ENCODE results near the gene KRT83. TPM values are rescaled to one million over a fixed set of nuclear protein-coding genes. Genes with fewer than 3 reads are reported as not detected.
"Not testable (repeated sequence)": the region's sequence is repeated elsewhere in the genome, so short reads cannot be mapped to it uniquely, and the experiment has no call there.

KRT83 gene
- total RNA-seq, 1 donor from 2014 or later = not detected

GRCh38 chr12:52347551-52348510 lies 26.6 kb upstream of the KRT83 start:
- Histone ChIP-seq H3K27ac (no peak overlapping the region), H3K27me3 (no peaks in the 10 kb centered on the region), H3K4me3 (no peak overlapping the region), H3K4me1 (peaks cover 0 to 3% of the 10 kb centered on the region in 2 donors), H3K36me3 (no peaks in the 10 kb centered on the region), H3K9me3 (no peaks in the 10 kb centered on the region)
- no peak for DNase-seq (ENCODE audit: low spot score in 2 of 2)
- intact Hi-C loops (cut with DNase I) = no loop called here
- TF ChIP-seq CTCF (IDR thresholded peaks at IDR 0.05) = no peak

- Histone ChIP-seq H3K4me1 (peaks cover 0 to 3% of the 10 kb centered on the region in 2 donors), H3K27me3 (no peaks in the 10 kb centered on the region), H3K27ac (no peak overlapping the region), H3K36me3 (no peaks in the 10 kb centered on the region), H3K9me3 (no peaks in the 10 kb centered on the region), H3K4me3 (no peak overlapping the region)
- no peak for TF ChIP-seq CTCF (IDR thresholded peaks at IDR 0.05)
- intact Hi-C loops (cut with DNase I) = no loop called here
- no peak for DNase-seq (ENCODE audit: low spot score in 2 of 2)
Observed at GRCh38 chr12:52347016-52347415, 25.8 kb upstream of the KRT83 start.

GRCh38 chr12:52346593-52346992 lies 25.4 kb upstream of the KRT83 start:
- no peaks in the 10 kb centered on the region for H3K9me3 ChIP-seq
- intact Hi-C loops (cut with DNase I) = no loop called here
- H3K27ac ChIP-seq = no peak overlapping the region
- peaks cover 0 to 3% of the 10 kb centered on the region in 2 donors for H3K4me1 ChIP-seq
- TF ChIP-seq CTCF (IDR thresholded peaks at IDR 0.05) = no peak
- no peaks in the 10 kb centered on the region for H3K36me3 ChIP-seq
- no peaks in the 10 kb centered on the region for H3K27me3 ChIP-seq
- DNase-seq (ENCODE audit: low spot score in 2 of 2) = no peak
- no peak overlapping the region for H3K4me3 ChIP-seq

GRCh38 chr12:52345041-52345440 lies 23.8 kb upstream of the KRT83 start:
- H3K36me3 ChIP-seq; H3K27me3 ChIP-seq; H3K27ac ChIP-seq; DNase-seq (ENCODE audit: low spot score in 2 of 2); H3K4me1 ChIP-seq; H3K9me3 ChIP-seq; H3K4me3 ChIP-seq; intact Hi-C loops (cut with DNase I): not testable (repeated sequence)

- intact Hi-C loops (cut with DNase I) = no loop called here
- no peaks in the 10 kb centered on the region for H3K9me3 ChIP-seq
- no peaks in the 10 kb centered on the region for H3K4me1 ChIP-seq
- no peak for TF ChIP-seq CTCF (IDR thresholded peaks at IDR 0.05)
- H3K27ac ChIP-seq = no peak overlapping the region
- H3K36me3 ChIP-seq = no peaks in the 10 kb centered on the region
- H3K27me3 ChIP-seq = no peaks in the 10 kb centered on the region
- no peak for DNase-seq (ENCODE audit: low spot score in 2 of 2)
- no peak overlapping the region for H3K4me3 ChIP-seq
Observed at GRCh38 chr12:52344111-52344510, 22.9 kb upstream of the KRT83 start.

- H3K36me3 ChIP-seq = no peaks in the 10 kb centered on the region
- intact Hi-C loops (cut with DNase I) = no loop called here
Observed at GRCh38 chr12:52343550-52343949, 22.4 kb upstream of the KRT83 start.

More at GRCh38 chr12:52343550-52343949, 22.4 kb upstream of the KRT83 start:
- H3K27me3 ChIP-seq = no peaks in the 10 kb centered on the region
- no peak for TF ChIP-seq CTCF (IDR thresholded peaks at IDR 0.05)
- DNase-seq (ENCODE audit: low spot score in 2 of 2) = no peak
- H3K4me1 ChIP-seq = no peaks in the 10 kb centered on the region
- no peaks in the 10 kb centered on the region for H3K9me3 ChIP-seq
- H3K4me3 ChIP-seq = no peak overlapping the region
- H3K27ac ChIP-seq = no peak overlapping the region

Measured in ascending aorta (tissue), 2 donors.